ENCODE results near the gene TMEM125. TPM values are rescaled to one million over a fixed set of nuclear protein-coding genes. Genes with fewer than 3 reads are reported as not detected.

The TMEM125 gene
- total RNA-seq, 2 donors from 2014 or later: 45.8 to 51.1 TPM

GRCh38 chr1:43232482-43232881 is 37.3 kb upstream of the TMEM125 start:
- WGBS, 2 donors: 79 to 82% methylated on average over 4 of the region's 4 CpGs
- Histone ChIP-seq H3K4me3 (no peak overlapping the region), H3K27me3 (no peaks in the 10 kb centered on the region), H3K27ac (no peak overlapping the region), H3K4me1 (peaks cover under 1% of the 10 kb centered on the region), H3K36me3 (replicated peaks in 1 of 2; ENCODE audit: insufficient read depth in 1 of 2, low read depth in 2 of 2) (no peaks in the 10 kb centered on the region), H3K9me3 (no peaks in the 10 kb centered on the region)
- TF ChIP-seq POLR2A (IDR thresholded peaks at IDR 0.05) (no peak), CTCF (IDR thresholded peaks at IDR 0.05) (no peak)
- no peak for DNase-seq
- intact Hi-C loops (cut with DNase I): loop anchor here (10.0 kb wide), 1 partner anchor 132 kb away; the partner anchor contains the start of gene ELOVL1
- no peak for ATAC-seq

- ATAC-seq (no peak), DNase-seq (no peak)
- H3K36me3 ChIP-seq (replicated peaks in 1 of 2; ENCODE audit: insufficient read depth in 1 of 2, low read depth in 2 of 2): no peaks in the 10 kb centered on the region
- intact Hi-C loops (cut with DNase I): loop anchor here (10.0 kb wide), 1 partner anchor 131 kb away; the partner anchor contains the start of gene ELOVL1
- H3K27ac ChIP-seq: no peak overlapping the region
- H3K27me3 ChIP-seq: no peaks in the 10 kb centered on the region
- H3K9me3 ChIP-seq: no peaks in the 10 kb centered on the region
- no peak overlapping the region for H3K4me3 ChIP-seq
- peaks cover 5% of the 10 kb centered on the region for H3K4me1 ChIP-seq
- 88 to 95% methylated on average over 5 of the region's 5 CpGs for WGBS, 2 donors
- TF ChIP-seq POLR2A (IDR thresholded peaks at IDR 0.05) (no peak), CTCF (IDR thresholded peaks at IDR 0.05) (no peak)
These were observed 36.2 kb upstream of the TMEM125 start for GRCh38 chr1:43233631-43234030.

GRCh38 chr1:43234267-43234666 is 35.5 kb upstream of the TMEM125 start:
- Histone ChIP-seq H3K27me3 (no peaks in the 10 kb centered on the region), H3K4me3 (no peak overlapping the region), H3K27ac (no peak overlapping the region), H3K4me1 (peaks cover 5% of the 10 kb centered on the region), H3K9me3 (no peaks in the 10 kb centered on the region), H3K36me3 (replicated peaks in 1 of 2; ENCODE audit: insufficient read depth in 1 of 2, low read depth in 2 of 2) (no peaks in the 10 kb centered on the region)
- intact Hi-C loops (cut with DNase I): loop anchor here (10.0 kb wide), 1 partner anchor 131 kb away; the partner anchor contains the start of gene ELOVL1
- TF ChIP-seq POLR2A (IDR thresholded peaks at IDR 0.05) (no peak), CTCF (IDR thresholded peaks at IDR 0.05) (no peak)
- ATAC-seq: no peak
- WGBS, 2 donors: 89 to 95% methylated on average over 14 to 17 of the region's 17 CpGs
- DNase-seq: no peak

GRCh38 chr1:43235040-43235439 is 34.7 kb upstream of the TMEM125 start:
- Histone ChIP-seq H3K36me3 (replicated peaks in 1 of 2; ENCODE audit: insufficient read depth in 1 of 2, low read depth in 2 of 2) (no peaks in the 10 kb centered on the region), H3K27ac (no peak overlapping the region), H3K4me3 (no peak overlapping the region), H3K4me1 (peaks cover 5% of the 10 kb centered on the region), H3K9me3 (no peaks in the 10 kb centered on the region), H3K27me3 (no peaks in the 10 kb centered on the region)
- DNase-seq (no peak), ATAC-seq (no peak)
- 72 to 74% methylated on average over 8 of the region's 8 CpGs for WGBS, 2 donors
- no peak for TF ChIP-seq POLR2A (IDR thresholded peaks at IDR 0.05)
- TF ChIP-seq CTCF (IDR thresholded peaks at IDR 0.05): no peak
- intact Hi-C loops (cut with DNase I): loop anchor here (10.0 kb wide), 1 partner anchor 130 kb away; the partner anchor contains the start of gene ELOVL1

- no peak overlapping the region for H3K4me3 ChIP-seq
- intact Hi-C loops (cut with DNase I): loop anchor here (10.0 kb wide), 1 partner anchor 129 kb away; the partner anchor contains the start of gene ELOVL1
- TF ChIP-seq POLR2A (IDR thresholded peaks at IDR 0.05) (no peak), CTCF (IDR thresholded peaks at IDR 0.05) (no peak)
- H3K9me3 ChIP-seq: no peaks in the 10 kb centered on the region
- H3K4me1 ChIP-seq: peaks cover 5% of the 10 kb centered on the region
- ATAC-seq: no peak
- no peak overlapping the region for H3K27ac ChIP-seq
- WGBS, 2 donors: 70 to 80% methylated on average over 8 to 9 of the region's 9 CpGs
- DNase-seq: no peak
- H3K36me3 ChIP-seq (replicated peaks in 1 of 2; ENCODE audit: insufficient read depth in 1 of 2, low read depth in 2 of 2): no peaks in the 10 kb centered on the region
- no peaks in the 10 kb centered on the region for H3K27me3 ChIP-seq
These were observed 34.2 kb upstream of the TMEM125 start for GRCh38 chr1:43235451-43236121.
